ENCODE data around the gene FRS2.
"Not testable (repeated sequence)": the region's sequence is repeated elsewhere in the genome, so short reads cannot be mapped to it uniquely, and the experiment has no call there.

FRS2 gene, protein sequence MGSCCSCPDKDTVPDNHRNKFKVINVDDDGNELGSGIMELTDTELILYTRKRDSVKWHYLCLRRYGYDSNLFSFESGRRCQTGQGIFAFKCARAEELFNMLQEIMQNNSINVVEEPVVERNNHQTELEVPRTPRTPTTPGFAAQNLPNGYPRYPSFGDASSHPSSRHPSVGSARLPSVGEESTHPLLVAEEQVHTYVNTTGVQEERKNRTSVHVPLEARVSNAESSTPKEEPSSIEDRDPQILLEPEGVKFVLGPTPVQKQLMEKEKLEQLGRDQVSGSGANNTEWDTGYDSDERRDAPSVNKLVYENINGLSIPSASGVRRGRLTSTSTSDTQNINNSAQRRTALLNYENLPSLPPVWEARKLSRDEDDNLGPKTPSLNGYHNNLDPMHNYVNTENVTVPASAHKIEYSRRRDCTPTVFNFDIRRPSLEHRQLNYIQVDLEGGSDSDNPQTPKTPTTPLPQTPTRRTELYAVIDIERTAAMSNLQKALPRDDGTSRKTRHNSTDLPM

DNA sequence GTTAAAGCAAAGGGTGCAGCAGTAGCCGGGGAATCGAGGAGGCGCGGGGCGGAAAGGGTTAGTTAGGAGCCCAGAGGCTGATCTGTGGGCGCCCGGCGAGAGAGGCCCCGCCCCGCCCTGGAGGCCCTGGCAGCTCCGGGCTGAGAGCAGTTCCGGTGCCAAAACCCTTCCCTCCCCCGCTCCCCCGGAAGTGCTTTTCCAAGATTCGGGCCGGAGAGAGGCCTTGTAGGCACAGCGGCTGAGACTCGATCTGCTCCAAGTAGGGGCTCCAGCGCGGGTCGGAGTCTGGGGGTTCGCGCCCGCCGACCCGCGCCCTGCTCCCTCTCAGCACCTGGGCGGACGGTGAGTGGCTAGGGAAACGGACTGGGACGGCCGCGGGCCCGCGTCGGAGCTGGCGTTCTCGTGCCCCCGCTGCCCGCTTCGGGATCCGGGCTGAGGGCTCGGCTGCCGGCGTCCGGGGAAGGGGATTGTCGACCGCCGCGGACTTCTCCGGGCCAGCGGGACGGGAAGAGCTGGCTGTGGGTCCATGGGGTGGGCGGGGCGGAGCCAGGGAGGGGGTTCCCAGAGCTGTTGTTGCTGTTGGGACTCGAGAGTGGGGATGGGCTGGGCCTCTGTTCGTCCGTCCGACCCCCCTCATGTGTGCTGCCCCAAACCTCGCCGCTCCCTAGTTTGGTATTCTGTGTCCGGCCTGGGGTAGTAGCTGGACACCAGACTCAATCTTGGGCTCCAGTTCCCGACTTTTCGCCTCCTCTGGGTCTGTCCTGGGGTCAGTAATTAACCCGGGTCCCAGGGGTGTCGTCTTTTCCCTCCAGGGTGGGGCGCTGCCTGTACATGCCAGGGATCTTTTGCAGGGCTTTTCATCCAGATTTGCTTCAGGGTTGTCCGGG lies at the start of gene FRS2:
Gene FRS2, plus strand, starts transcription at position 200 of the 887 bp plus-strand sequence. CDS start 98,643 bp downstream, outside the sequence.
- peak; percentile 89 for DNase-seq

- no peak for DNase-seq
Observed at GRCh38 chr12:69421548-69421947, 48.6 kb upstream of the FRS2 start.

DNA sequence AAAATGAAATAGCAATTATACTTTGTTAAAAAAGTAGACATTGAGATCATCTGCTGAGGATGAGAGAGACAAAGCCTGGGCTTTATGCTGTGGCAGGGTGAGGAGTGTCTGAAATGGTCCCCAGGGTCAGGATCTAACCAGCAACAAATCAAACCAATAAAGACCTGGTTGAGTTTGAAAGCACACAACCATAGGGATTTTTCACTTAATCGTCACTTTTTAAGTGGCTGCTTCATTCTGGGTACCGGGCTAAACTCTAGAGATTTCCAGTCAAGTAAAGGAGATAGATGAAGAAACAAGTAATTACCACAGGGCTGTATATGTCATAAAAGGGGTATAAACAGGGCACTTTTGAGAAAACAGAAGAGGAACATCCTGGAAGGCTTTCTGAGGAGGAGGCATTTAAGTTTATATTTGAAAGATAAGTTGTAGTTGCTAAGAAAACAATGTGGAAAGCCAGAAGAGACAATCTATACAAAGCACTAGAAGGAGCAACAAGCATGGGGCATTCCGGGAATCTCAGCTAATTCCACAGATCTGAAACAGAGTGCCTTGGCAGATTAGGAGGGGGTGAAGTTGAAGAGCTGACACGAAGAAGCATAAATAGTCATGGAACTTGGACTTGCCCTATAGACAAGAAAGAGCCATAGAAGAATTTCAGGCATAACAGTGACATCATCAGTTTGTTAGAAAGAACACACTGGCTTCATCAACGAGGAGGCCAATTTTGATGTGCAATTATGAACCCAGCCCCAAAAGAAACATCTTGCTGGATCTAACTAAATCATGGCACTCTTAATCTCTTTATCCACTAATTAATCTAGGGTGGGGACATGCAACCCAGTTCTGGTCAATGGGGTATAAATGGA lies 46.9 kb upstream of the FRS2 start:
- DNase-seq = no peak

DNA sequence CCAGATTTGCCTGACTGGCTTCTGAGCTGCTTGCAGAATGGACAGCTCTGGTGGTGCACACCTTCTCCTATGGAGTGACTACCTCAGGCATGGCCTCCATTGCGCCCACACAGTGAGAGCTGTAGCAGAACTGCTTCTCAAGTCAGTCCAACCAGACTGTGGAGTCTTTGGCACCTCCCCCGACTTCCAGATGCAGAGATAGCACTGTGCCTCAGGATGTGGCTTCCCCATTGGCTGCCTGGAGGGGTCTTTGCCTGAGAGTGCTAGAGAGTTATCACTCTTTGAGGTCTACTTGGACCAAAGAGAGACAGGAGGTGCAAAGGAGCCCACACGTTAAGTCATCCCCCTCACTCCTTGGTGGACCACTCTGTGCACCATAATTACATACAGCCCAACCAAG lies 44.8 kb upstream of the FRS2 start:
- no peak for DNase-seq

DNA sequence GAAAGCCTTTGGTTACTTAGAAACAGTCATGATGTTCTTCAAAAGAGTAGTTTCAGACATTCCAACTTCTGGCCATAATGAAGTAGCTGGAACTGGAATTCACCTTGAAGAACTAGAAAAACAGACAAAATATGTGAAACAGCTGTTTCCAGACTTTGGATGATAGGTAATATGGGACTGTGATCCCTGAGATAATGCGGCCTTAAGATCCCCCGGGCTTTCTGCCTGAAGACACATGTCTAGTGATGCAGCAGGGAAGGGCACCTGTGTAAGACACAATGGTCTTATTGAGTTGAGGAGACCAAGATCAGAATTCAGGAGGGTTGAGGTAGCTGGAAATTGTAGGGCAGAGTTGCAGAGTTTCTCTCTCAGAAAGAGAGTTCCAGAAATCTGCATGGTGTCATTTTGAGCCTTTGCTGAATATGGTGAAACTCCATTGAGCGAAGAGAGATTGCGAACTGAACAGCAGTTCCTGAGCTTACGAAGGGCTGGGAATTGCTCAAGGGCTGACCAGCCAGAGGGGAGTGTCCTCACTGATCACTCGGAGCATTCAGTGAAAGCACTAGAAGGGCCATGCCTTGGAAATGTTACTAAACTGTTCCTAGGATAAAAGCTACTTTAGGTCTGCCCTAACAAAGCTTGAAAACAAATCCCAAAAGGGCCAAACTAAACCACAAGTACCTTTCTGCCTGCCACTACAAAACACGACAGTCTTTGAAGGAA lies 41.7 kb upstream of the FRS2 start:
- DNase-seq = no peak

GRCh38 chr12:69430942-69431590 lies 39.1 kb upstream of the FRS2 start:
- no peak for DNase-seq

DNA sequence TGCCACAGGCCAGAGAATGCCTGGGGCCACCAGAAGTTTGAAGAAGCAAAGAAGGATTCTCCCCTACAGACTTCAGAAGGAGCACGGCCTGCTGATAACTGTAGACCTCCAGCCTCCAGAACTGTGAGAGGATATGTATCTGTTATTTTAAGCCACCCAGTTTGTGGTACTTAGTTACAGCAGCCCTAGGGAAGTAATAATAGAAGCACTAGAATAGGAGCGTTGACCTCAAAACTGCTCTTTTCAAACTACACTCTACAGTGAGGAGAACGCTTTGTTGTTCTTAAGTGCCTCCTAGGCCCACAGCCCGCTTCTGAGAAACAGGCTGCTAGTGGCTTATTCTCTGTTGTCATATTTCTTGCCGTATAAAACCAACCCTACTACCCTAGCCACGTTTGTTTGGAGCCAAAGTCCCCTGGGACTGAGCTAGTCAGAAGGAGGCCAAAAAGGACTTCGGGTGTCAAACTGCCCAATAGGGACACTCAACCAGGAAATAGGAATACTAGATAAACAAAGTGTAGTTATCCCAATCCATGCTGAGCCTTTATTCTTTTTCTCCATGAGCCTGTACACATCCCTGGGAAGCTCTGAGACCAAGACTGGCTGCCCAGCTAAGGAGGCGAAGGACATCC lies 38.5 kb upstream of the FRS2 start:
- DNase-seq = no peak

- DNase-seq = no peak
Observed at GRCh38 chr12:69433653-69434052, 36.5 kb upstream of the FRS2 start.

- DNase-seq = no peak
Observed at GRCh38 chr12:69435644-69436043, 34.5 kb upstream of the FRS2 start.

DNA sequence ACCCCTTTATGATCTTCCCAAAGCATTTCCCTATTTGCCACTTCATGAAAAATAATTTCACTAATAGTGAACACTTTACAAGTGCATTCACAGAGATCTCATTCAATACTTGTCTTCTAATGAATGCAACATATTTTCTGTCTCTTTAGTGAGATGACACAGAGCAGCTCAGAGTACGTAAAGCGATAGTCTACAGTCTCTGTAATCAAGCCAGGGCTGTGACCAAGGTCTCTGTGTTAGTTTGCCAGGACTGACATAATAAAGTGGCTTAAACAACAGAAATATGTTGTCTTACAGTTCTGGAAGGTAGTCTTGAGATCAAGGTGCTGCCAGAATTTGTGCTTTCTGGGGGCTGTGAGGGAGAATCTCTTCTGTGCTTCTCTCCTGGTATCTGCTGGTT lies 33.1 kb upstream of the FRS2 start:
- DNase-seq = no peak

- no peak for DNase-seq
Observed at GRCh38 chr12:69438539-69438938, 31.6 kb upstream of the FRS2 start.

DNA sequence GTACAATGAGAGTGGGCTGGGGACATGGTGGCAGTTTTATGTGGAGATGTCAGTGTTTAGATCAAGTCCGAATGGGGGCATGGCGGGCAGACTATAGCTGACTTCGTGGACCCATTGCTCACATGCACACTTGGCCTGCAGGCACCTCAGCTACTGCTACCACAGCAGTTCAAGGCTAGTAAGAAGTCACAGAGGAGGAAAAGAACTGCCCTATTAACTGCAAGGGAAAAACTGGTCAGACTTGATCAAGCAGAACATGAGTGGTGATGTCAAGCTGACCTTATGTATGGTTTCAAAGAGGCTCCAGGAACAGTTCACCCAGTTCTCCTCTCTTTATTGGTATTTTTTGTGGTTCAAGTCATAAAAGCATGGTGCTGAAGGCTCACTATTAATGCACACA lies 30.2 kb upstream of the FRS2 start:
- DNase-seq = no peak

- DNase-seq = no peak
Observed at GRCh38 chr12:69440886-69441285, 29.3 kb upstream of the FRS2 start.

- no peak for DNase-seq
Observed at GRCh38 chr12:69442894-69443293, 27.3 kb upstream of the FRS2 start.

DNA sequence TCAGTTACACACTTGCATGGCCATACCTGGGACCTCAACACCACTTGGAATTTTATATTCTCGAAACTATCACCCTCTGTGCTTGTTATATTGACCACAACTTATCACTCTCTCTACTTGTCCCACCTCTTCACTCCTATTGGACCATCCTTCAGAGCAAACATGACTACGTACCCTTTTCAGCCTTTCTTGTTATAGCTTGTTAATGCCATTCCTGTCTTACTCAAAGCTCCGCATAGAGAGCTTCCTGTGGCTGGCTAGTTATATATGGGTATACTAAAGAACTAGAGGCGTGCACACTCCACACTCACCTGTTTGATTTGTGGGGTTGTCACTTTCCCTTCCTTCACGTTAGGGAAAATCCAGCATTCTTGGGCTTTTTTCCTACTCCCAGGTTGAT lies 26.3 kb upstream of the FRS2 start:
- DNase-seq = no peak

DNA sequence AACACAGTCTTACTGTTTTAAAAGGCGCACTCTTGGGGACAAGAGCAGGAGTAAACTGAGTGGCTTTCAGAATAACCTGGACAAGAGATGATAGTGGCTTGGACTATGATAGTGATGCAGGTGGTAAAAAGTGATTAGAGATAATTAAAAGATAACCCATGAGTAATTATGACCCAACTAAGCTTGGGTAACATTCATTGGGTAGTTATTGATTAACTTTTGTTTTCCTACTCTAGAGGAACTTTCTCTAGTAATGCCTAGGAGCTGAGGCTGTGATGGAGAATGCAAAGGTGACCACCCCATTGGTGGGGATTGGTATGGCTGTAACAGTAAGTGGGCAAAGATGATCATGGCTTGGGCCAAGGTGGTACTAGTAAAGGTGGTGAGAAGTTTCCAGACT lies 22.3 kb upstream of the FRS2 start:
- no peak for DNase-seq

DNA sequence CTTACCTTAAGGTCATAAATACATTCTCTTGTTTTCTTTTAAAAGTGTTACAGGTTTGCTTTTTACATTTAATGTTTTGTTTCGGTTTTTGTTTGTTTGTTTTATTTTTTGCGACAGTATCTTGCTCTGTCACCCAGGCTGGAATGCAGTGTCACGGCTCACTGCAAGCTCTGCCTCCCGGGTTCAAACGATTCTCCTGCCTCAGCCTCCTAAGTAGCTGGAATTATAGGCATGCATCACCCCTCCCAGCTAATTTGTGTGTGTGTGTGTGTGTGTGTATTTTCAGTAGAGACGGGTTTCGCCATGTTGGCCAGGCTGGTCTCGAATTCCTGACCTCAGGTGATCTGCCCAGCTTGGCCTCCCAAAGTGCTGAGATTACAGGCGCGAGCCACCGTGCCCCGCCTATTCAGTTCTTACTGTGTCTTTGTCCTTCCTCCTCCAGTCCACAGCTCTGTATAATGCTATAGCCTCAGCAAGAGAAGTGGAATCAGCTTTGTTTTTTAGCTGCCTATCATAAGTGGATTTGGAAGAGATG lies 17.5 kb upstream of the FRS2 start:
- not testable (repeated sequence) for DNase-seq

DNA sequence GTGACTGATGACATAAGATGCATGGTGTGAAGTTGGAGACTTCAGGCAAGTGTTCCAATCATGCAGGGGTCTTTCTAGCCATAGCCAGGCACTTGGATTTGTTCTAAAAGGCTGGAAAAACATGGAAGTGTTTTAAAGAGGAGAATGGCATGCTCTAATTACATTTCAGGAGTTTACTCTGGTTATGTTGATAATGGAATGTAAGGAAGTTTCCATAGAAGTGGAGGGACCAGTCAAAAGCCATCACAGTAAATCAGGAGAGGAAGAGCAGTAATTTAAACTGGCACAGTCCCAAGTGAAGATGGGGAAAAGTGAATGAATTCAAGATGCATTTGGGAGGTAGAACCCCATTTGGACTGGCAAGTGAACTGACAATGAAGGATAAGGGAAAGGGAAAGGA lies 13.9 kb upstream of the FRS2 start:
- DNase-seq = no peak

DNA sequence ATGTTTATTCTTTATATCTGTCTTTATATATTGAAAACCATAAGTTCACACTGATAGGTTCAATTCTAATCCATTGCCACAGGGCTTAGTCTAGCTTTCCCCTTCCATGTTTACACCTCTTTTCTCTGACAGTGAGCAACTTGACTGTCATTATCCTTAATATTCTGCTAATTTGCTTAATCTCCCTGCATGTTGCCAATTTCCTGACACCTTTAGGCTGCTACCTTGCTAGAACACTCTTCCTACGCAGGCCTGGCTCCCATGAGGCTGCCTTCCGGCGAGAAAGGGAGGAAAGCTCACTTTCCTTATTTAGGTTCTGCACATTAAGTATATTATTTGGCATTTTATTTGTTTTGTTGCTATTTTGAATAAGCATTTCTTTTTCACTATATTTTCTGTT lies 12.8 kb upstream of the FRS2 start:
- DNase-seq = no peak

- DNase-seq = no peak
Observed at GRCh38 chr12:69459477-69459876, 10.7 kb upstream of the FRS2 start.

- DNase-seq = no peak
Observed at GRCh38 chr12:69464428-69464827, 5.8 kb upstream of the FRS2 start.

All from CD4-positive, alpha-beta T cell treated with Interleukin-17A for 4 hours (primary cell).